ENCODE measurements around the gene ADAM12.

- TF ChIP-seq CTCF (conservative IDR thresholded peaks at IDR 0.05 in 1 of 2, IDR thresholded peaks at IDR 0.05 in 1 of 2; ENCODE audit: low read depth in 1 of 2, low read length in 2 of 2), result no peak
- no peak for TF ChIP-seq EZH2 (IDR thresholded peaks at IDR 0.05; ENCODE audit: low read length, missing control alignments)
Observed at GRCh38 chr10:126029999-126030398, 358.3 kb downstream of the ADAM12 start.

Data from fibroblast of lung (primary cell).